ENCODE measurements around the gene DNLZ.
"Not testable (repeated sequence)": the region's sequence is repeated elsewhere in the genome, so short reads cannot be mapped to it uniquely, and the experiment has no call there.

DNLZ gene

GRCh38 chr9:136323371-136323789 is 40.2 kb downstream of the DNLZ start:
- DNase-seq, result no peak
- no peak overlapping the region for H2BK15ac ChIP-seq (replicated peaks; ENCODE audit: low read depth)
- no peaks in the 10 kb centered on the region for H3K79me1 ChIP-seq (ENCODE audit: low read length)
- no peak overlapping the region for H3K4ac ChIP-seq (ENCODE audit: low read depth, low read length)
- no peak overlapping the region for H3K4me2 ChIP-seq (ENCODE audit: low read length)
- no peak overlapping the region for H3K4me3 ChIP-seq (ENCODE audit: low read length)
- H3K23ac ChIP-seq (ENCODE audit: low read length), result no peak overlapping the region
- no peak overlapping the region for H3K18ac ChIP-seq (ENCODE audit: low read length)
- no peak overlapping the region for H3K27ac ChIP-seq (ENCODE audit: low read depth, low read length)
- no peaks in the 10 kb centered on the region for H3K36me3 ChIP-seq (ENCODE audit: control insufficient read depth, insufficient read depth, low read length)
- no peak overlapping the region for H2AK5ac ChIP-seq (ENCODE audit: low read length)
- WGBS (ENCODE audit: extremely low coverage, insufficient coverage, low lambda C conversion rate), result no CpG with 5 or more reads among the region's 17 CpGs
- H4K8ac ChIP-seq (ENCODE audit: low read depth, low read length), result no peak overlapping the region
- H3K9ac ChIP-seq (ENCODE audit: low read length), result no peak overlapping the region
- H2BK5ac ChIP-seq (ENCODE audit: low read length), result no peak overlapping the region
- no peak overlapping the region for H4K5ac ChIP-seq (ENCODE audit: low read length)
- H2BK120ac ChIP-seq (ENCODE audit: low read depth, low read length), result no peak overlapping the region
- peaks cover 5% of the 10 kb centered on the region for H3K4me1 ChIP-seq (ENCODE audit: control insufficient read depth, low read depth, low read length)
- H3K79me2 ChIP-seq (ENCODE audit: control insufficient read depth, insufficient read depth, low read length), result peaks cover 2% of the 10 kb centered on the region
- no peaks in the 10 kb centered on the region for H3K27me3 ChIP-seq (ENCODE audit: insufficient read depth, low read length, poor library complexity)
- H3K56ac ChIP-seq (ENCODE audit: low read length), result no peak overlapping the region

- no peak overlapping the region for H3K23ac ChIP-seq (ENCODE audit: low read length)
- H3K79me1 ChIP-seq (ENCODE audit: low read length), result no peaks in the 10 kb centered on the region
- WGBS (ENCODE audit: extremely low coverage, insufficient coverage, low lambda C conversion rate), result no CpG with 5 or more reads among the region's 23 CpGs
- H3K18ac ChIP-seq (ENCODE audit: low read length), result no peak overlapping the region
- no peaks in the 10 kb centered on the region for H3K27me3 ChIP-seq (ENCODE audit: insufficient read depth, low read length, poor library complexity)
- H4K8ac ChIP-seq (ENCODE audit: low read depth, low read length), result no peak overlapping the region
- no peak overlapping the region for H3K9ac ChIP-seq (ENCODE audit: low read length)
- no peak overlapping the region for H3K4me2 ChIP-seq (ENCODE audit: low read length)
- no peak overlapping the region for H3K4ac ChIP-seq (ENCODE audit: low read depth, low read length)
- no peak overlapping the region for H3K56ac ChIP-seq (ENCODE audit: low read length)
- no peak overlapping the region for H2BK15ac ChIP-seq (replicated peaks; ENCODE audit: low read depth)
- H3K4me1 ChIP-seq (ENCODE audit: control insufficient read depth, low read depth, low read length), result peaks cover 3% of the 10 kb centered on the region
- H3K36me3 ChIP-seq (ENCODE audit: control insufficient read depth, insufficient read depth, low read length), result no peaks in the 10 kb centered on the region
- no peak overlapping the region for H3K27ac ChIP-seq (ENCODE audit: low read depth, low read length)
- no peak overlapping the region for H2BK120ac ChIP-seq (ENCODE audit: low read depth, low read length)
- no peaks in the 10 kb centered on the region for H3K79me2 ChIP-seq (ENCODE audit: control insufficient read depth, insufficient read depth, low read length)
- no peak for DNase-seq
- no peak overlapping the region for H4K5ac ChIP-seq (ENCODE audit: low read length)
- H3K4me3 ChIP-seq (ENCODE audit: low read length), result no peak overlapping the region
- H2AK5ac ChIP-seq (ENCODE audit: low read length), result no peak overlapping the region
- no peak overlapping the region for H2BK5ac ChIP-seq (ENCODE audit: low read length)
These were observed 40.7 kb downstream of the DNLZ start for GRCh38 chr9:136322756-136323330.

DNA sequence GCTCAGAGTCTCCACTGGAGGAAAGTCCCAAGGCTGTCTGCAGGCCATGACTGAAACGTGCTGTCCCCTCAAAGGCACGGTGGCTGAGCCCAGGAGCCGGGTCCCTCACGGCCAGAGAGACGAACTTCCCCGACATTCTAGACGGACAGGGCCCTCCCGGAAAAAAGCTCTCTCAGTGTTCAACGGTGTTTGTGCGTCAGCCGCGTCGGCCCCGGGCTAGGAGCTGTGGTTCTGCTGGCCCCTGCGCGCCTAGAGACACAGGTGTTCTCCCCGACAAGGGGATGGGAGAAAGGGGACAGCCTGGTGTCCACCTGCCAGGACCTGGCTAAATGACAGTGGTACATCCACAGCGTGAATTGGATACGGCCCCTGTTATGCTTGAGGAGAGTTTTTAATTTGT is 42.0 kb downstream of the DNLZ start:
- no CpG with 5 or more reads among the region's 19 CpGs for WGBS (ENCODE audit: extremely low coverage, insufficient coverage, low lambda C conversion rate)

GRCh38 chr9:136320972-136321371 is 42.6 kb downstream of the DNLZ start:
- not testable (repeated sequence) for H2BK15ac ChIP-seq (replicated peaks; ENCODE audit: low read depth); H3K27ac ChIP-seq (ENCODE audit: low read depth, low read length); H2BK120ac ChIP-seq (ENCODE audit: low read depth, low read length); H3K4ac ChIP-seq (ENCODE audit: low read depth, low read length); H3K4me3 ChIP-seq (ENCODE audit: low read length); H3K79me1 ChIP-seq (ENCODE audit: low read length); H3K9ac ChIP-seq (ENCODE audit: low read length); DNase-seq; H3K36me3 ChIP-seq (ENCODE audit: control insufficient read depth, insufficient read depth, low read length); H3K23ac ChIP-seq (ENCODE audit: low read length); H3K27me3 ChIP-seq (ENCODE audit: insufficient read depth, low read length, poor library complexity); H3K56ac ChIP-seq (ENCODE audit: low read length); H3K79me2 ChIP-seq (ENCODE audit: control insufficient read depth, insufficient read depth, low read length); H2AK5ac ChIP-seq (ENCODE audit: low read length); H4K8ac ChIP-seq (ENCODE audit: low read depth, low read length); H4K5ac ChIP-seq (ENCODE audit: low read length); H2BK5ac ChIP-seq (ENCODE audit: low read length); H3K4me1 ChIP-seq (ENCODE audit: control insufficient read depth, low read depth, low read length); H3K4me2 ChIP-seq (ENCODE audit: low read length); H3K18ac ChIP-seq (ENCODE audit: low read length)

More for the DNA sequence above, 42.0 kb downstream of the DNLZ start:
- no peak overlapping the region for H3K4me3 ChIP-seq (ENCODE audit: low read length)
- H3K27ac ChIP-seq (ENCODE audit: low read depth, low read length), result no peak overlapping the region
- no peak overlapping the region for H2BK120ac ChIP-seq (ENCODE audit: low read depth, low read length)
- no peak overlapping the region for H3K23ac ChIP-seq (ENCODE audit: low read length)
- no peak overlapping the region for H2BK5ac ChIP-seq (ENCODE audit: low read length)
- H4K5ac ChIP-seq (ENCODE audit: low read length), result no peak overlapping the region
- H3K27me3 ChIP-seq (ENCODE audit: insufficient read depth, low read length, poor library complexity), result no peaks in the 10 kb centered on the region
- H2BK15ac ChIP-seq (replicated peaks; ENCODE audit: low read depth), result no peak overlapping the region
- no peak overlapping the region for H3K4ac ChIP-seq (ENCODE audit: low read depth, low read length)
- DNase-seq, result no peak
- H3K9ac ChIP-seq (ENCODE audit: low read length), result no peak overlapping the region
- H4K8ac ChIP-seq (ENCODE audit: low read depth, low read length), result no peak overlapping the region
- H3K4me2 ChIP-seq (ENCODE audit: low read length), result no peak overlapping the region
- no peak overlapping the region for H2AK5ac ChIP-seq (ENCODE audit: low read length)
- H3K79me2 ChIP-seq (ENCODE audit: control insufficient read depth, insufficient read depth, low read length), result no peaks in the 10 kb centered on the region
- H3K56ac ChIP-seq (ENCODE audit: low read length), result no peak overlapping the region
- no peaks in the 10 kb centered on the region for H3K79me1 ChIP-seq (ENCODE audit: low read length)
- H3K36me3 ChIP-seq (ENCODE audit: control insufficient read depth, insufficient read depth, low read length), result no peaks in the 10 kb centered on the region
- no peak overlapping the region for H3K18ac ChIP-seq (ENCODE audit: low read length)
- no peaks in the 10 kb centered on the region for H3K4me1 ChIP-seq (ENCODE audit: control insufficient read depth, low read depth, low read length)

DNA sequence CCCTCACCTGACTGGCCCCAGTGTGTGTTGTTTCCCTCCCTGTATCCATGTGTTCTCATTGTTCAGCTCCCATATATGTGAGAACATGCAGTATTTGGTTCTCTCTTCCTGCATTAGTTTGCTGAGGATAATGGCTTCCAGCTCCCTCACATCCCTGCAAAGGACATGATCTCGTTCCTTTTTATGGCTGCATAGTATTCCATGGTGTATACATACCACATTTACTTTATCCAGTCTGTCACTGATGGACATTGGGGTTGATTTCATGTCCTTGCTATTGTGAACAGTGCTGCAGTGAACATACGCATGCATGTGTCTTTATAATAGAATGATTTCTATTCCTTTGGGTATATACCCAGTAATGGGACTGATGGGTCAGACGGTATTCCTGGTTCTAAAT is 43.6 kb downstream of the DNLZ start:
- H3K18ac ChIP-seq (ENCODE audit: low read length); H3K56ac ChIP-seq (ENCODE audit: low read length); H3K4me1 ChIP-seq (ENCODE audit: control insufficient read depth, low read depth, low read length); H3K36me3 ChIP-seq (ENCODE audit: control insufficient read depth, insufficient read depth, low read length); H2BK15ac ChIP-seq (replicated peaks; ENCODE audit: low read depth); H2BK5ac ChIP-seq (ENCODE audit: low read length); H3K4me2 ChIP-seq (ENCODE audit: low read length); H4K5ac ChIP-seq (ENCODE audit: low read length); DNase-seq; H3K9ac ChIP-seq (ENCODE audit: low read length); H2BK120ac ChIP-seq (ENCODE audit: low read depth, low read length); H3K4ac ChIP-seq (ENCODE audit: low read depth, low read length); H3K23ac ChIP-seq (ENCODE audit: low read length); H3K79me1 ChIP-seq (ENCODE audit: low read length); H3K79me2 ChIP-seq (ENCODE audit: control insufficient read depth, insufficient read depth, low read length); H4K8ac ChIP-seq (ENCODE audit: low read depth, low read length); H2AK5ac ChIP-seq (ENCODE audit: low read length); H3K4me3 ChIP-seq (ENCODE audit: low read length); H3K27me3 ChIP-seq (ENCODE audit: insufficient read depth, low read length, poor library complexity); H3K27ac ChIP-seq (ENCODE audit: low read depth, low read length): not testable (repeated sequence)
- WGBS (ENCODE audit: extremely low coverage, insufficient coverage, low lambda C conversion rate), result no CpG with 5 or more reads among the region's 3 CpGs

DNA sequence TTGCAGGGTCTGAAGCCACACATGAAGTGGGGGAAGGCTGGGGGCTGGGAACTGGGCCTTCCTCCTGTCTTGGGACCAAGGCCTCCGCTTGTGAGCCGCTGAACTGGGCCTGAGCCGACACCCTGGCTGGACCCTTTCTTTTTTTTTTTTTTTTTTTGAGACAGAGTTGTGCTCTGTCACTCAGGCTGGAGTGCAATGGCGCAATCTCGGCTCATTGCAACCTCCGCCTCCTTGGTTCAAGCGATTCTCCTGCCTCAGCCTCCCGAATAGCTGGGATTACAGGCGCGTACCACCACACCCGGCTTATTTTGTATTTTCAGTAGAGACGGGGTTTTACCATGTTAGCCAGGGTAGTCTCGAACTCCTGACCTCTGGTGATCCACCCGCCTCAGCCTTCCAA is 44.3 kb downstream of the DNLZ start:
- H3K9ac ChIP-seq (ENCODE audit: low read length); H2AK5ac ChIP-seq (ENCODE audit: low read length); H3K79me2 ChIP-seq (ENCODE audit: control insufficient read depth, insufficient read depth, low read length); H2BK5ac ChIP-seq (ENCODE audit: low read length); H3K4me1 ChIP-seq (ENCODE audit: control insufficient read depth, low read depth, low read length); H3K4me3 ChIP-seq (ENCODE audit: low read length); H4K8ac ChIP-seq (ENCODE audit: low read depth, low read length); DNase-seq; H3K27me3 ChIP-seq (ENCODE audit: insufficient read depth, low read length, poor library complexity); H3K27ac ChIP-seq (ENCODE audit: low read depth, low read length); H3K56ac ChIP-seq (ENCODE audit: low read length); H3K36me3 ChIP-seq (ENCODE audit: control insufficient read depth, insufficient read depth, low read length); H3K18ac ChIP-seq (ENCODE audit: low read length); H3K79me1 ChIP-seq (ENCODE audit: low read length); H3K4me2 ChIP-seq (ENCODE audit: low read length); H4K5ac ChIP-seq (ENCODE audit: low read length); H2BK120ac ChIP-seq (ENCODE audit: low read depth, low read length); H2BK15ac ChIP-seq (replicated peaks; ENCODE audit: low read depth); H3K23ac ChIP-seq (ENCODE audit: low read length); H3K4ac ChIP-seq (ENCODE audit: low read depth, low read length): not testable (repeated sequence)
- no CpG with 5 or more reads among the region's 14 CpGs for WGBS (ENCODE audit: extremely low coverage, insufficient coverage, low lambda C conversion rate)

Measured in mesendoderm (in vitro differentiated cells).